GM18951 (cell line): Measurements from ENCODE around the gene NDEL1.
A peak's percentile ranks its signal among the peaks of the same experiment; 100 is the strongest.
"Not testable (repeated sequence)": the region's sequence is repeated elsewhere in the genome, so short reads cannot be mapped to it uniquely, and the experiment has no call there.

Experiments used
- POLR2A ChIP-seq: IDR thresholded peaks from 4 replicates; pipeline ENCODE4 v1.6.1; 2011; ENCODE audit warnings: mild to moderate bottlenecking; ENCODE audit not compliant: insufficient read length, insufficient read depth; ENCODE audit errors: extremely low read depth
- in situ Hi-C: fragments of 300-500 bp; cut with MboI; formaldehyde crosslinking; loops from one replicate; pipeline ENCODE4 v1.12.0; 2022; ENCODE audit warnings: low sequenced_read_pairs, mixed read lengths, inconsistent platforms; ENCODE audit not compliant: unreplicated experiment

Gene NDEL1, protein sequence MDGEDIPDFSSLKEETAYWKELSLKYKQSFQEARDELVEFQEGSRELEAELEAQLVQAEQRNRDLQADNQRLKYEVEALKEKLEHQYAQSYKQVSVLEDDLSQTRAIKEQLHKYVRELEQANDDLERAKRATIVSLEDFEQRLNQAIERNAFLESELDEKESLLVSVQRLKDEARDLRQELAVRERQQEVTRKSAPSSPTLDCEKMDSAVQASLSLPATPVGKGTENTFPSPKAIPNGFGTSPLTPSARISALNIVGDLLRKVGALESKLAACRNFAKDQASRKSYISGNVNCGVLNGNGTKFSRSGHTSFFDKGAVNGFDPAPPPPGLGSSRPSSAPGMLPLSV

DNA sequence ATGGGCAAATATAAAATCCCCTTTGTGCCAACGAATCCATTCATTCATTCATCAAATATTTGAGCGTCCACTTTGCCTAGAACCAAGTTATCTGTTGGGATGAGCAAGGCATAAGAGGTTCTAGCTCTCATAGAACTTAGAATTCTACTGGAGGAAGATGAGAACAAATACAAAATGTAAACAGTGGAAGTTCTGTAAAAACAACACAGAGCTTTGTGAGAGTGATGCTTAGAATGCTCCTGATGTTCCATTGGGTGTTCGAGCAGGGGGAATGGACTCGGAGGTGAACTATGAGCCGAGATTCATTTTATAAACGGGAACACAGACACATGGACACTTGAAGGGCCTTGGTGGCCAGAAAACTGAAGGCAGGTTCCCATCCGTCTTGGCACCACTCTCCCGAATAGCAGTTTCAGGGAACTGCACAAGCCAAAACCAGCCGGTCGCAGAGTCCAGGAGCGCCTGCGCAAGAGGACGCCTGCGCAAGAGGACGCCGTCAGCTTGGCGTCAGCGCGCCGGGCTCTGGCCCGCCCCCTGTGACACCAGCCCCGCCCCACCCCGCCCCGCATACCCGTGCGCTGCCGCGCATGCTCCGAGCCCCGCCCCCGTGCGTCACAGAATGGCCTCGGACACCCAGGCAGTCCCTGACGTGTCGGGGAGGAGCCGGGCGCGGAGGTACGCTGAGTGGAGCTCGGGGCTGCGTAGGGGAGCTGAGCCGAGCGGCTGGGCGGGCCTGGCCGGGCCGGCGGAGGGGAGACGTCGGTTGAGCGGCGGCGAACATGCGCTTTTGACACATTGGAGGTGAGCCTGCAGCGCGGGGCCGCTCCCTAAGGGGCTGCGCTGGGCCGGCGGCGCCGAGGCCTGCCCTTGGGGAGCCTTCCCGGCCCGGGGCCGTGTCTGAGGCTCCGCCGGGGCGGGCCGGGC is at the start of gene NDEL1:
Gene NDEL1 (plus strand): TSS at position 640 of the 924 bp plus-strand sequence. CDS start 8,388 bp downstream, outside the sequence.
- peak; percentile 95 for TF ChIP-seq POLR2A
- in situ Hi-C loops = no loop called here

DNA sequence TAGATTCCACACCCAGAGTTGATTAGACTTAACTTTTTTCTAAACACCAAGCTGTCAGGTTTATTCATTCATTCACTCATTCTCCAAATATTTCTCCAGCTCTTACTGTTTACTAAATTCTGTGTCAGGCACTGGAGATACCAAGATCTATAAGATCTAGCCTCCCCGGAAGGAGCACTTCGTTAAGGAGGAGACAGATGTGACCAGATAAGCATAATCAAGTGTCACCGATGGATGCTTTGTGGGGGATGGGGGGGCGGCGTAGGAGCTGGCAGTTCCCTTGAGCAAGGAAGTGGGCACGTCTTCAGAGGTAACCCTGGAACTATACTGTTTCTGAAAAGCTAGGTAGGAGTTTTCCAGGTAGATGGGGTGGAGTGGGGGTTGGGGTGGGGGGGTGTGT is 48.8 kb upstream of the NDEL1 start:
- no peak for TF ChIP-seq POLR2A
- in situ Hi-C loops = no loop called here

DNA sequence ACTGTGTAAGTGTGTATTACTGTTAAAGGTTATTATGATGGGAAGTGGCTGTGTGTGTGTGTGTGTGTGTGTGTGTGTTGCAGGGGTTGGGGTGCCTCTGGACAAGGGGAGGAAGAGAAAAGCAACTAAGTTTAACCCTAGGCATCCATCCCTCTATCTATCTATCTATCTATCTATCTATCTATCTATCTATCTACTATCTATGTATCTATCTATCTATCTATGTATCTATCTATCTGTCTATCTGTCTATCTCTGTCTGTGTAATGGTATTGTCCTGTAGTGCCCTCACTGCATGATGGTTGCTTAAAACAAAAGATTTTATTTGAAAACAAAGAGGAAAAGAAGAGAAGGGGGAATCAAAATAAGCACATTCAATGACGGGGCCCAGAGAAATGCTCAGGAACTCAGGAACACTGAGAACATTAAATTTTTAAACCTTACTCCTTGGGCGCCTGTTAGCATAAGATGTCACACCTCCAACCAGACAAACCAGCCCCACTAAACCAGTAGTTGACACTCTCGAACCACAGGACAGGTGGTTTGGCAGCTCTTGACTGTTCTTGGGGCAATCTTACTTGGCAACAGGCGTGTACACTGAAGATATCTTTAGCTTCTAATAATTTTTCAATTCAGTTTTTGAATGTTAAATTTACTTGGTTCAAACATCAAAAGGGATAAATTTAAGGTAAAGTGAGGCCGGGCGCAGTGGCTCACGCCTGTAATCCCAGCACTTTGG is 47.6 kb upstream of the NDEL1 start:
- no peak for TF ChIP-seq POLR2A
- in situ Hi-C loops = no loop called here

DNA sequence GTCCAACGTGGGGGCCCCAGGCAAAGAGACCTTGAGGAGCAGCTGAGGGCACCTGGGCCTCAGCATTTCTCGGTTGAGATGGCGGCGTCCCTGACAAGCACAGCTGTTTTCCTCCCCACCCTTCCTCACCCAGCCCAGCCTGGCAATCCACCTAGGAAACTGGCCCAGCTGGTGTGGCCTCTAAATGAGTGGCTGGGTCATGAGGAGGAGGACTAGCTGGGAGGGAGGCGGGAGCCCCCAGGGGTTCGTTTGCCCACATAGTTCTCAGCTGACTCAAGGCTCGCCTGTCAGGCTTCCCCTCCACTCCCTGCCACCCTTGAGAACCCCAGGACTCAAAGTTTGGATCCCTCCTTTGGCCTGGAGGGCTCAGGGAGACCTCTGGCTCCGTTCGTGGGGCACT is 44.0 kb upstream of the NDEL1 start:
- in situ Hi-C loops = no loop called here
- TF ChIP-seq POLR2A = no peak

- no peak for TF ChIP-seq POLR2A
- in situ Hi-C loops = no loop called here
Measured at GRCh38 chr17:8392274-8392673, 43.4 kb upstream of the NDEL1 start.

- TF ChIP-seq POLR2A = no peak
- in situ Hi-C loops = no loop called here
Measured at GRCh38 chr17:8392674-8393469, 42.8 kb upstream of the NDEL1 start.

GRCh38 chr17:8393470-8394231 is 42.0 kb upstream of the NDEL1 start:
- in situ Hi-C loops = no loop called here
- TF ChIP-seq POLR2A = no peak

- in situ Hi-C loops = not testable (repeated sequence)
Measured at GRCh38 chr17:8394497-8394896, 41.2 kb upstream of the NDEL1 start.

DNA sequence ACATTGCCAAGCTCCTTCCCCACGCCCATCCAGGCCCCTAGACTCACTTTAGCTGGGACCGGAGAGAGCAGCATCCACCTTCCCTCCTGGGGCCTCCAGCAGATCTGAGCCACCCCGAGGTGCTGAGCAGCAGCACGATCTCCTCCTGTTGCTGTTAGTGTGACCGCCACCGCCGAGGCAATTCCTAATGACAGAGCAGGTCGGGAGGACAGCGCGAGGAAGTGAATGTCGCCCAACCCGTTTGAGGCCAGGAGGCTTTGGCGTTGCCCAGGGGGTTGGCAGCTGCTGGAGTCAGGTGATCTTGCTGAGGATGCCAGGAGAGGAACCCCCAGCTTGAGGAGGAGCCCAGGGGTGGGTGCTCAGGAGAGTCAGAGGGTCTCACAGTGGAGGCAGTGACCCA is 38.0 kb upstream of the NDEL1 start, which contains the start of gene RNF222:
Gene RNF222 (minus strand): TSS at position 192 of the 400 bp plus-strand sequence. CDS start 4,366 bp downstream, outside the sequence.
- TF ChIP-seq POLR2A = no peak
- in situ Hi-C loops = no loop called here

- in situ Hi-C loops = no loop called here
- TF ChIP-seq POLR2A = no peak
Measured at GRCh38 chr17:8398980-8399379, 36.7 kb upstream of the NDEL1 start.

- in situ Hi-C loops = no loop called here
- TF ChIP-seq POLR2A = no peak
Measured at GRCh38 chr17:8401107-8401506, 34.6 kb upstream of the NDEL1 start.
